NAMALWA (cell line): Measurements from ENCODE around the gene NRBP1.
"Not testable (repeated sequence)": the region's sequence is repeated elsewhere in the genome, so short reads cannot be mapped to it uniquely, and the experiment has no call there.

Source experiments
- DNase-seq: peaks from one replicate; pipeline ENCODE4 v3.0.0-alpha.2; 2015; ENCODE audit warnings: low spot score

NRBP1 gene

DNA sequence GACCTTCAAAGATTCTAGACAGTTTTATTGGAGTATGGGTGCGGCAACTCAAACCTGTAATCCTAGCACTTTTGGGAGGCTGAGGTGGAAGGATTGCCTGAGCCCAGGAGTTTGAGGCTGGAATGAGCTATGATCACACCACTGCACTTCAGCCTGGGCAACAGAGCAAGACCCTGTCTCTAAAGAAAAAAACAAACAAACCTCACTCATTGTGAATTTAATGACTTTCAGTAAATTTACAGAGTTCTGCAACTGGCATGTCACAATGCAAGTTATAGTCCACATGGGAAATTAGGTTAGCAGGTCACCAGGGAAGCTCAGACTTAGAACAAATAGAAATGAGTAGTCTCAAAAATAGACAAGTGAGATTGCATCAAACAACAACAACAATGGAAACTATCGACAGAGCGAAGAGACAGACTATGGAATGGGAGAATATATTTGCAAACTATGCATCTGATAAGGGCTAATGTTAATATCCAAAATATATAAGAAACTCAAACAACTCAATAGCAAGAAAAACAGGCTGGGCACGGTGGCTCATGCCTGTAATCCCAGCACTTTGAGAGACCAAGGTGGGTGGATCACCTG is 6.7 kb upstream of the NRBP1 start:
- no peak for DNase-seq

DNA sequence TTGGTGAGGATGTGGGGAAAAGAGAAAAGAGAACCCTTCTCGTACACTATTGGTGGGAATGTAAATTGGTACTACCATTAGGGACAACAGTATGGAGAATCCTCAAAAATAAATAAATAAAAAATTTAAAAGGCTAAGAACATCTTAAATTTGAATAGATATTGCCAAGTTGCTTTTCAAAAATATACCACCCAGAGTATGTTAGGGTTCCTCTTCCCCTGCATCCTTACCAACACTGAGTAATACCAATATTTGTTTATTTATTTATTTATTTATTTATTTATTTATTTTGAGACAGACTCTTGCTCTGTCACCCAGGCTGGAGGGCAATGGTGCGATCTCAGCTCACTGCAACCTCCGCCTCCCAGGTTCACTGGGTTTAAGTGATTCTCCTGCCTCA is 5.5 kb upstream of the NRBP1 start:
- no peak for DNase-seq

DNA sequence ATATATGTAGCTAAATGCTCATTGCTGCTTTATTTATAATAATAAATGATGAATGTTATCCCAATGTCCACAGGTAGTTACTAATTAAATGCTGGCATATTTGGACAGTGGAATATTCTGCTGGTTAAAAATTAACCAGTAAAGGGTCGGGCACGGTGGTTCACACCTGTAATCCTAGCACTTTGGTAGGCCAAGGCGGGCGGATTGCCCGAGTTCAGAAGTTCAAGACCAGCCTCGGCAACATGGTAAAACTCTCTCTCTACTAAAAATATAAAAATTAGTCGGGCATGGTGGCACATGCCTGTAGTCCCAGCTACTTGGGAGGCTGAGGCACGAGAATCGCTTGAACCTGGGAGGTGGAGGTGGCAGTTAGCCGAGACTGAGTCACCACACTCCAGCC is 3.4 kb upstream of the NRBP1 start:
- not testable (repeated sequence) for DNase-seq

DNA sequence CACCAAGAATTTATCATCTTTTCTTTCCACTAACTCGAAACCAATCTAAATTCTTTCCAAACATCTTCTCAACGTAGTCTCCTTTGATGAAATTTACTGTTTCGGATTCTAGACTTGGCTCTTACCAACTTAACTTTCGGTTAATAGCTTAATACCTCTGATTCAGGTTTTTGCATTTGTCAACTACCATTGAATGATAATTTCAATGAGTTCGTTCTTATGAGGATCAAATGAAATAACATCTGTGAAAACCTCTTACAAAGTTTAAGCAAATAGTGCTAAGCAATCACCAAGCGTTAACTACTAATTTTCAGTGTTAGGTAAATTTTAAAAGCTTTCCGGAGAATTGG is 593 bp upstream of the NRBP1 start:
- DNase-seq, result no peak

DNA sequence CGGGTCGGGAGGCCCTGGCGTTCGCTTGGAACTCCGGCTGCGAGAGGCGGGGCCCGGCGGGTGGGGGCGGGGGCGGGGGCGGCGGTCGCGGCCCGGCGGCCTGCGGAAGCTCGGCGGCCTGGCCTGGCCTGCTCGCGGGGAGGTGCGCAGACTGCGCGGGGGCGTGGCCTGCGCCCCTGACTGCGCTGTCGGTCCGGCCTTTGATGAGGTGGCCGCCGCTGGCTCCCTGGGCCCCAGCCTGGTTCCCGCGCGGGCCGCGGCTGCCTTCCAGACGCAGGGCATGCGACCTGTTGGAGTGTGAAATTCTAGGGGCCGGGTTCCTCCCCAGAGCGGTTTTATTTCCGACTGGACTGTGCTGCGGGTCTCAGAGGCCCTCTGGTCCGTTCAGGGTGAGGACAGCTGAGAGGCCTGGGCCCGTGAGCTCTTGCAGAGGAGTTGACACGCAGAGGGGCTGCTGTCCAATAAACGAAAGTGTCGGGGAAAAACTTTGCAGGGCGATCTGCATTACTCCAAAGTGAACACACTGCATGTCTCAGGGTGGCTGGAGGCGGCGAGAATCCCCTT is 629 bp downstream of the NRBP1 start:
- DNase-seq, result peak; percentile 81

DNA sequence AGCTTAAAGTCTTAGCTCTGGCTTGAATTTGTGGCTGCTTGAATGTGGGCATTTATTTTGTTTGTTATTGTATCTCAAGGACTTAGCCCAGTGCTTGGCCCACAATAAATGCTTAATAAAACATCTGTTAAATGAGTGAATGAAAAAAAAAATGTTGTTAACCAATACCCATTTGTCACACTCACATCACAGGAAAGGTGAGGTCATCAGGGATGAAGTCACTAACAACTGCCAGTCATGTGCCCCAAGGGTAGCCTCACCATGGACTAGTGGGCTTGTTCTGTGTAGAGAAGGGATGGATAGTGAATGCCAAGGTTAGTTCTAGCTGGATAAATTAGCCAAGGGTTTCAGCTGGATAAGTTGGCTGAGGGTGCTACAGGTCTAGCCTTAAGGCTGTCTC is 3.0 kb downstream of the NRBP1 start:
- peak; percentile 37 for DNase-seq

DNA sequence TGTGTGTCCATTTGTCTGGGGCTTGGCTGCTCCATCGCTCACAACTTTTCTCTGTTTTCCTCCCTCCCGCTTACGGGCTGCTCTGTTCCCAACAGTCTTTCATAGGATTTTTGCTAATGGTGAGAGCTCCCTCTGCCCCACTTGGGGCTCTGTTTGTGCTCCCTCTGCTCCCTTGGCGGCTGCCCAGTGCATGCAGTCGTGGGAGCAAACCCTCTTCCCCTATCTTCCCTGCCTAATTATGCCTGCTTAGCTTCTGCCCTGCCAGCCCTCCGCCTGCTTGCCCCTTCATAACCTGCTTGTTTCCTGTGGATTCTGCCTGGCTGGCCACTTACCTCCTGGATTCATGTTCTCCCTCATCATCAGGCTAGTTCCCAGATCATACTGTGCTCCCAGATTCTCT is 7.2 kb downstream of the NRBP1 start:
- no peak for DNase-seq

DNA sequence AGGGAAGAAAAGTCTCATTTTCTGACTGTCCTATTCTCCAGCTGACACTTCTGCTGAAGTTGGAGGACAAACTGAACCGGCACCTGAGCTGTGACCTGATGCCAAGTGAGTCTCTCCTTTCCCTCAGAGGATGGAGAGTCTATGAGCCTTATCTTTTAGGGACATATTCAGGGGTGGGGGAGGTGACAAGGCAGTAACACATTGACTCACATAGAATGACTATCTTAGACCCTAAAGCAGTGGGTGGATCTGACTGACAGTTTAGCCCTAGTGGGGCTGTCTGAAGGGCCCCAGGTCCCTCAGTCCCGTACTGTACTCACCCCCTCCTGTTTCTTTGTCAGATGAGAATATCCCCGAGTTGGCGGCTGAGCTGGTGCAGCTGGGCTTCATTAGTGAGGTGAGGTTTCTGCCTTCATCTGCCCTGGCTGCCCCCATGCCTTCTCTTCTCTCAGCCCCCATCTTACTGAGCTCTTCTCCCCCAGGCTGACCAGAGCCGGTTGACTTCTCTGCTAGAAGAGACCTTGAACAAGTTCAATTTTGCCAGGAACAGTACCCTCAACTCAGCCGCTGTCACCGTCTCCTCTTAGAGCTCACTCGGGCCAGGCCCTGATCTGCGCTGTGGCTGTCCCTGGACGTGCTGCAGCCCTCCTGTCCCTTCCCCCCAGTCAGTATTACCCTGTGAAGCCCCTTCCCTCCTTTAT is 12.9 kb downstream of the NRBP1 start:
- no peak for DNase-seq

DNA sequence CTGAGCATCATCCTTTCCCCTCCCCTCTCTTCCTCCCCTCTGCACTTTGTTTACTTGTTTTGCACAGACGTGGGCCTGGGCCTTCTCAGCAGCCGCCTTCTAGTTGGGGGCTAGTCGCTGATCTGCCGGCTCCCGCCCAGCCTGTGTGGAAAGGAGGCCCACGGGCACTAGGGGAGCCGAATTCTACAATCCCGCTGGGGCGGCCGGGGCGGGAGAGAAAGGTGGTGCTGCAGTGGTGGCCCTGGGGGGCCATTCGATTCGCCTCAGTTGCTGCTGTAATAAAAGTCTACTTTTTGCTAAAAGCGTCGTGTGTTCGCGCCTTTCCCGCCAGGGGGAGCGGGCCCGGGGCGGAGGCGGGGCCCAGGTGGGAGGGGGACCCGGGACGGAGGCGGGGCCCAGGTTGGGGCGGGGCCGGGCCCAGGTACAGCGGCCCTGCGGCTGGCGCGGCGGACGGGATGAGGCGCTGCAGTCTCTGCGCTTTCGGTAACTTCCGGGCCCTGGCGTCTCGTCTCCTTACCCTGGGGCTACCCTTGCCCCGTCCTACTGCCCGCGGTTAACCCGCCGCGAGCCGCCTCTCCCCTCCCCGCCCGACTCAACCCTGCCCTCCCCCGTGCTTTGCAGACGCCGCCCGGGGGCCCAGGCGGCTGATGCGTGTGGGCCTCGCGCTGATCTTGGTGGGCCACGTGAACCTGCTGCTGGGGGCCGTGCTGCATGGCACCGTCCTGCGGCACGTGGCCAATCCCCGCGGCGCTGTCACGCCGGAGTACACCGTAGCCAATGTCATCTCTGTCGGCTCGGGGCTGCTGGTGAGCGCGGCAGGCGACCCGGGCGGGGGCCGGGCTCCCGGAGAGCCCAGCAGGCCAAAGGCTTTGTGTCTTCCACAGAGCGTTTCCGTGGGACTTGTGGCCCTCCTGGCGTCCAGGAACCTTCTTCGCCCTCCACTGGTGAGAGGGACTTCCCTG is 13.8 kb downstream of the NRBP1 start, which contains the start of gene KRTCAP3:
KRTCAP3 (plus strand) TSS at position 424 of the 962 bp plus-strand sequence; CDS start at position 456, 32 bp downstream.
- DNase-seq, result no peak

DNA sequence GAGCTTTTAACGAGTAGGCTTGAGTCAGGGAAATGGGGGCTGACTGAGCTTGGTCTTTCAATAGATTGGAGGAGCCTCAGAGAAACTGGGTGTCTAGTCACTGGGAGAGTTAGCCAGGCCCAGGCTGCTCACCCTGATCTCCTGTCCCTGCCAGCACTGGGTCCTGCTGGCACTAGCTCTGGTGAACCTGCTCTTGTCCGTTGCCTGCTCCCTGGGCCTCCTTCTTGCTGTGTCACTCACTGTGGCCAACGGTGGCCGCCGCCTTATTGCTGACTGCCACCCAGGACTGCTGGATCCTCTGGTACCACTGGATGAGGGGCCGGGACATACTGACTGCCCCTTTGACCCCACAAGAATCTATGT is 14.5 kb downstream of the NRBP1 start:
- DNase-seq, result no peak

DNA sequence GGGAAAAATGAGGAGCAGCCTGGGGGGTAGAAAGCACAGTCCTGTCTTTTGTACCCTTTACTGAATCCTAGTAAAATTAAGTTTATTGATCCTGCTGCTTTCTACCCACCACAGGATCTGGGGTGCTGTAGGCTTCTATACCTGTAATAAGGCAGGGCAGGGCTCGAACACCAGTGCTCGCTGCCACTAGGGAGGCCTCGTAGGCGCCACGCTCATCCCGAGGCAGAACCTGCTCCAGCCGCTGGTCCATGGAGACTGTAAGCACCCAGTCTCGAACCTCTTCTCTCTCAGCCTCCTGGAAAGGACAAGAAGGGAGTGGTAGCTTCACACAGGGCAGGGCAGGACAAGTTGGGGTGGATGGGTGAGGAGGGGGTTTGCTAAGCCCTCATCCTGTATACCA is 16.7 kb downstream of the NRBP1 start:
- DNase-seq, result no peak

DNA sequence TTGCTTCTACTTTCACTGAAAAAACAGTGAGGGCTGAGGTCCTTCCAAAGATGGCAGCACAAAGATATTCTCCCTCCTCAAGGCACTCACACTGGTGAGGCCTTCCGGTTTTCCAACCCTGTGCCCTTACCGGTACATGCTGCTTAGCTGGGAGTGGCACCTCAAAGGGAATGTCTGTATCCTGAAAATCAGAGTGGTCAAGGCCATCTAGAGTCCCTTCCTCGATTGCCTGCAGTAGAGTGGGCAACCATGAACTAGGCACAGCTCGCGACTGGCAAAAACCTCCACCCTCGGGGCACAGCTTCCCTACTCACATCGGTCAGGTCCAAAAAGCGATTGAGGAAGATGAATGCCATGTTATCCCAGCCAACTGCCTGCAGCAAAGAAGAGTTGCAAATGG is 17.2 kb downstream of the NRBP1 start:
- DNase-seq, result no peak

DNA sequence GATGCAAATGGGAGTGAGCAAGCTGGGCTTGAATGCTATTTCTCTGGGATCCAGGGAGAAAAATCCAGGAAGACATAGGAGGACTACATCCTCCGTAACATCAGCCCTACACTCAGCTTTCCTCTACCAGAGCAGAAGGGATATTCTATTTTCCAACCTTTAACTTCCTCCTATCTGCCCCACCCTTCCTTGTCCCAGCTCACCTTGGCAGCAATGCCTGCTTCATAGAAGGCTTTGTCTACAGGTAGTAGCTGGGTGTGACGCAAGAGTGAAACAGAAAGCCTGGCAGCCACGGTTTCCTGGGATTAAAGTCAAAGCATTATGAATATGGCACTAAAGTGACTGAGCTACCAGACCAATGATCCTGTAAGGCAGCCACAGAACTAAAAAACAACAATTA is 17.6 kb downstream of the NRBP1 start:
- DNase-seq, result no peak

DNA sequence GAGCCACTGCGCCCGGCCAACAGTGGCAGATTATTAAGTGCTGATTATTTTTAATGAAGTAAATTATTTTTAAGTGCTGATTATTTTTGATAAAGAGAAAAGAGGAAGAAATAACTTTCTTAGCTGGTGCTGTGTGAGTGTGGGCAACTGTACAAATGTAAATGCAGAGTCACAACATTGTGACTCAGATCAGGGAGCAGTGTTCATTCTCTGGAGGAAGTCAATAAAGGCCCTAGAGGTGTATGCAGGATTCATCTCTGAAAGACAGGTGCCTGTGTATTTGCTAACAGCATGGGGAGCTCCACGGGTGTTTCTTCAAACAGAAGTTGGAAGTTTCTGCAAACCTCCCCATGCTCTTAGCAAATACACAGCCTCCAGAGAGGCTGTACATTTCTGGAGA is 19.9 kb downstream of the NRBP1 start:
- DNase-seq, result no peak

DNA sequence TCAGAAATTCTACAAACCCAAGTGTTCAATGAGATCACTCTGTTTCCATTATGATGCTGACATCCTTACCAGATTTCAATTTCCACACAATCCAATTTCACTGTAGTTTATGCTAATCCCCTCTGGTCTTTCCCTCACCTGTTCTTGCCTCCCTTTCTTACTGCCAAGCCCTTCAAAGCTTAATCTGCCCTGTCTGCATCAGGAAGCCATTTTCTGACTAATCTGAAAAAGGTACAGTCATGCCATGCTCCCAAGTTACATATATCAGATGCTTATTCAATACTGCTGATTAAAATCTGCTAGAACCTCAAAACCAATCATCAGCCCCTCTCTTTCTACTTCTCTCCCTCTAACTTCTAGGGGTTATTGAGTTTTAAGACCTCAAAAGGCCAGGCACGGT is 22.7 kb downstream of the NRBP1 start:
- DNase-seq, result no peak

DNA sequence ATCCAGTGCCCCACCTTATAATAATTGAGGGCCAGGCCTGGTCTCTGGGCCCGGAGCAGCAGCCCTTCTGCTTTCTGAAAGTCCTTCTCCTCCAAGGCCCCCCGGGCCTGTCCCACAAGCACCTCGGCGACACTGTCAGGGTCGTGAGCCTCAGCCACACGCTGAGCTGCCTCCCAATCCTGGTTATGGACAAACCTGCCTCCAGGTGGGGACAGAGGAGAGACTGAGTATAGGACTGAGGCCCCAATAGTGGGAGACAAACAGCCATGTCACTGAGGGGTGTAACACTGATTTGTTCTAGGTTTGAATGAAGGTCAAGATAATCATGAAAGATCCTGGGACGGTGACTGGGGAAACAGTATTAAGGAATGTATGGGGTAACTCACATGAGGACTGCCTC is 25.5 kb downstream of the NRBP1 start:
- DNase-seq, result no peak

DNA sequence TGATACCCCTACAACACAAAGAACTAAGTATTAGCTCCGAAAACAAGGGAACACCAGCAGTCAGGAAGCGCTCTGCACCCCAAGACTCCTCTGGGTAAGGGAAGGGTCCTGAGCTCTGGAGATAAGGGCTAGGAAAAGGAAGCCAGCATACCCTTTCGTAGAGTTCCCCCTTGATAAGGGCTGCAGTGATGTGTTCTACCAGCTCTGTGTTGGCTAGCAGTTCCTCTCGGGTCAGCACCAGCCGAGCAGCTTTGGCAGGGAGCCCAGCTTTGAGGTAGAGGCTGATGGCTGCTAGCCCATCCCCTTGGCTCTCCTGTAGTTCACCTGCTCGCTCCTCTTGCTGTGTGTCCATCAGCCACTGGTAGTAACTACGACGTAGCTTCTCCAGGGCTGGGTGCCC is 32.7 kb downstream of the NRBP1 start:
- no peak for DNase-seq

DNA sequence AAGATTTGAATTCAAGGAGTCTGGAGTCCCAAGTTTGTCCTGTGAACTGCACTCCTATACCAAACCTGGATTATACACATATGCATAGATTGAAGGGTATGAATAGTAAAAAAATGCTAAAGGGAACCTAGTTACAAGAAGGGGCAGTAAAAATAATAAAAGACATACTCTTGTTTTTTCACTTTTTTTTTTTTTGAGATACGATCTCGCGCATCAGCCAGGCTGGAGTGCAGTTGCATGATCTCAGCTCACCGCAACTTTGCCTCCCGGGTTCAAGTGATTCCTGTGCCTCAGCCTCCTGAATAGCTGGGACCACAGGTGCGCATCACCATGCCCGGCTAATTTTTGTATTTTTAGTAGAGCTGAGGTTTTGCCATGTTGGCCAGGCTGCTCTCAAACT is 36.0 kb downstream of the NRBP1 start:
- no peak for DNase-seq

DNA sequence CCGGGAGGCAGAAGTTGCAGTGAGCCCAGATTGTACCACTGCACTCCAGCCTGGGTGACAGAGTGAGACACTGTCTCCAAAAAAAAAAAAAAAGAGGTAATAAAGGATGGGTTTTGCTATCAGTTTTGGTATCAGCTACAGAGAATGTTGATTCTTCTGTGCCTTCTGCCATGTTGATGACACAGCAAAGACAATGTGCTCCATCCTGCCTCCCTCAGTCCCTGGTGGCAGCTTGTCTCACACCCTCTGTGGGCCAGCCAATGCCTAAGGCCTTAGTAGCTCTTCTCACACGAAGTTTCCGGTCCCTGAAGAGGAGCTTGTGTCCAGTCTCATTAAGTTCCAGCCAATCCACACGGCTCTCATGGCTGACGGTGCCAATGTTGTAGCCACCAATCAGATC is 43.5 kb downstream of the NRBP1 start:
- DNase-seq, result no peak

DNA sequence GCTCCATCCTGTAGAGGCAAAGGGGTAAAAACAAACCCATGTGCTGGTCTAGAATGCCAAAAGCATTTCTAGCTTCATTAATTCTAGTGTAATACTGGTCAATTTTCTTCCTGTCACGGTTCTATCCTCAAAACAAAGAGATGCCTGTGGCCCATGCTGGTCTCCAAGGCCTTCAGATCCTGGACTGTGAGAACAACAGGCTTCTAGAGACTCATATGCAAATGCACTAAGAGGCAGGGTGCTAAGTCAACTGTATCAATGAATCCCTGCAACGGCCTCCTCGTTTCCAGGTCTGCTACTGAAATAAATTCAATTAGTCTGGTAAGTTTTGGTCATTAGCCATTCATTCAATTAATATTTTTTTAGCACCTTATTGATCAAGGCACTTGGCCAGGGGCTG is 57.1 kb downstream of the NRBP1 start:
- DNase-seq, result peak; percentile 15

DNA sequence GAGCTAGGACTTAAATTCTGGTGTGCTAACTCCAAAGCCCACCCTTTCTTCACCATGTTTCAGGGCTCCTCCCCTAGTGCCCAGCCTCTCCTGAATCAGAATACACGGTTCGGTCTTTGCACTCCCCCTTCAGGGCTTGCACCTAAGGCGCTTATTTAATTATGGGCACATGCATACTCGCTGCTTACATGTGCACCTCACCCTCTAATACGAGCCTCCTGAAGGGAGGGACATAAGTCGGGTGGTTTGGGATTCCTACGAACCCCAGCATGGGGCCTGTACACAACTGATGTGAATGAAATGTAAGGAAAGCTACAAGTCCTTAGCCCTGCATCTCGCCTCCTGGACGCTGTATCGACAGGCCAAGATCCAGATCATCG is 60.7 kb downstream of the NRBP1 start:
- DNase-seq, result peak; percentile 74

DNA sequence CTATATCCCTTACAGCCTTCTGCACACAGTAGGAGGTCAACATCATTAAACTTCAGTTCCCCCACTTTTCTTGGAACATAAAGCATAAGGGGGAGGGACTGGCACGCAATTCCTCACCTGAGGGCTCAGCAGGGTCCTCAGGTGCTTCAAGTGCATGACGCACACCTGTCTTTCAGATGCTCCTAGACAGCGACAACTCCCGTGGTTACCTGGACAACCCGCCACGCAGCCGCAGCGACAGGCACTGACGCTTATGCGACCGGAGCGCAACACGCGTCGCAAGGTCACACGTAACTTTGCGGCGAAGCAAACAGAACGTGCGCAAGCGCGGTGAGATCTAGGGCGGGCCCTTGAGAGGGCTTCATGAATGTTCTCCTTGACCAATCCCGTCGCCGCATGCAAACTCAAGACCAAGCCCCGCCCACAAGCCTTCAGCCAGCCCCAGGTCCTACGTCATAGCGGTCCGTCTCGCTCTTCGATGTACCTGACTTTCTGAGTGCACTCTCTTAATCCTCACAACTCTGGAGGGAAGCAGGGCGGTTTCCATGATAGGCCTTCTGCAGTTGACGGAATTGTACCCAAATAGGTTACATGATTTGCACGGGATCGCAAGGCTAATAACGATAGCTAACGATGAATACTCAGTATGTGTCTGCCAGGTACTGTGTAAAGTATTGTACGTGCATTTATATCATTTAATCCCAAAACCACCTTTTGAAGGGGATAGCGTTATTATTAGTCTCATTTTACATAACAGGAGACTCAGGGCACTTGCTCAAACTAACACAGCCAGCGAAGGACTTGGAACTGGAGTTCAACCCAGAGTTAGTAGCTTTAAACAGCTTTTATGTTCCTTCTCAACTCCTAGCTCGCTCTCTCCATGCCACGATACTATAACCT is 61.3 kb downstream of the NRBP1 start, which contains the start of gene IFT172:
IFT172 (minus strand) TSS at position 246 of the 900 bp plus-strand sequence; CDS start at position 156, 90 bp downstream.
- DNase-seq, result peak; percentile 100
